GM18508 (cell line): ENCODE measurements around the gene LRIG2.
A peak's percentile ranks its signal among the peaks of the same experiment; 100 is the strongest.
"Not testable (repeated sequence)": the region's sequence is repeated elsewhere in the genome, so short reads cannot be mapped to it uniquely, and the experiment has no call there.

Experiments
- ATAC-seq: cut with Tn5 transposase; IDR thresholded peaks from one replicate; pipeline ENCODE4 v1.9.1; 2021; ENCODE audit warnings: moderate number of reproducible peaks; ENCODE audit not compliant: insufficient read depth, unreplicated experiment

The LRIG2 gene, protein sequence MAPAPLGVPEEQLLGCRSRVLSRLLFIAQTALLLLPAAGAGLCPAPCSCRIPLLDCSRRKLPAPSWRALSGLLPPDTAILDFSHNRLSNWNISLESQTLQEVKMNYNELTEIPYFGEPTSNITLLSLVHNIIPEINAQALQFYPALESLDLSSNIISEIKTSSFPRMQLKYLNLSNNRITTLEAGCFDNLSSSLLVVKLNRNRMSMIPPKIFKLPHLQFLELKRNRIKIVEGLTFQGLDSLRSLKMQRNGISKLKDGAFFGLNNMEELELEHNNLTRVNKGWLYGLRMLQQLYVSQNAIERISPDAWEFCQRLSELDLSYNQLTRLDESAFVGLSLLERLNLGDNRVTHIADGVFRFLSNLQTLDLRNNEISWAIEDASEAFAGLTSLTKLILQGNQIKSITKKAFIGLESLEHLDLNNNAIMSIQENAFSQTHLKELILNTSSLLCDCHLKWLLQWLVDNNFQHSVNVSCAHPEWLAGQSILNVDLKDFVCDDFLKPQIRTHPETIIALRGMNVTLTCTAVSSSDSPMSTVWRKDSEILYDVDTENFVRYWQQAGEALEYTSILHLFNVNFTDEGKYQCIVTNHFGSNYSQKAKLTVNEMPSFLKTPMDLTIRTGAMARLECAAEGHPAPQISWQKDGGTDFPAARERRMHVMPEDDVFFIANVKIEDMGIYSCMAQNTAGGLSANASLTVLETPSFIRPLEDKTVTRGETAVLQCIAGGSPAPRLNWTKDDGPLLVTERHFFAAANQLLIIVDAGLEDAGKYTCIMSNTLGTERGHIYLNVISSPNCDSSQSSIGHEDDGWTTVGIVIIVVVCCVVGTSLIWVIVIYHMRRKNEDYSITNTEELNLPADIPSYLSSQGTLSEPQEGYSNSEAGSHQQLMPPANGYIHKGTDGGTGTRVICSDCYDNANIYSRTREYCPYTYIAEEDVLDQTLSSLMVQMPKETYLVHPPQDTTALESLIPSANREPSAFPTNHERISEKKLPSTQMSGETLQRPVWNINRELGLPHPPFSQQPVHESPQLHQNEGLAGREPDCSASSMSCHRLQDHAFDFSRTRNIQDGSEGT

GRCh38 chr1:113072757-113073478 lies at the start of gene LRIG2:
TSS of gene LRIG2 (plus strand) at chr1:113073198. CDS start at chr1:113073407, 209 bp downstream.
- ATAC-seq: peak; percentile 96

GRCh38 chr1:113023316-113023715 lies 49.7 kb upstream of the LRIG2 start:
- ATAC-seq: not testable (repeated sequence)

- no peak for ATAC-seq
Observed at GRCh38 chr1:113027007-113027406, 46.0 kb upstream of the LRIG2 start.

DNA sequence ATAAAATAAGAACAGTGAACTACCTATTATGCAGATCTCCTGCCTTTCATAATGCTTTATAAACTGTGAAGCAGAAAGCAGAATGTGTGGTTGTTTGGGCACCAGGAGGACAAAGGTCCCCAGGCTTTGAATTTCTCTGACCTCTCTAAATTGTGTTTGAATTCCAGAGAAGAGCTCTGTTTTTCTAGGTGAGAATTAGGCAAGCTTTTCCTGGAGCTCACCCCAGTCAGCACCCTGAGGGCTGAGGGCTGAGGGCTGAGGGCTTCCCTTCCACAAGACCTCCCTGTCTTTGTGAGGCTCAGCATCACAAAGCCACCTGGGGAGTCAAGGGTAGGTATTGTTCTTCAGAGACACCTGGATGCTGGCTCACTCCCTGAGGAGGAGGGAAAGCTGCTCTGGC lies 45.5 kb upstream of the LRIG2 start:
- ATAC-seq: no peak

- ATAC-seq: no peak
Observed at GRCh38 chr1:113029822-113030221, 43.2 kb upstream of the LRIG2 start.

- ATAC-seq: peak; percentile 61
Observed at GRCh38 chr1:113031171-113031933, 41.6 kb upstream of the LRIG2 start.

DNA sequence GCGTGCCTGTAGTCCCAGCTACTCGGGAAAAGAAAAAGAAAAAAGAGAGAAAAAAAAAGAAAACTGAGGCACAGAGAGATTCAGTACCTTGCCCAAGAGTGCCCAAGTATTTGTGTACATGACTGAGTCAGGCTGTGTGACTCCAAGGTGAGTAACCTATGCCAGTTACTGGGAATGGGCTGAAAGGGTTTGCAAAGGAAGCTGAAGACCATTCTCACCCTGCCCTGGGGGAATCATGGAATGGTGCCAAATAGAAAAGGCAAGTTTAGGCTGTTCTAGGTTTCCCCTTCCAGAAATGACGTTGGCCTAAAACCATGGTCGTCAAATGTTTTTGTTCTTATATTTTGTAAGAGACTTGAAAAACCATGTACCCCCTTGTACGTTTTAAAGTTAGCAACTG lies 37.9 kb upstream of the LRIG2 start:
- no peak for ATAC-seq

GRCh38 chr1:113036639-113037321 lies 36.2 kb upstream of the LRIG2 start:
- ATAC-seq: no peak

GRCh38 chr1:113040041-113040440 lies 33.0 kb upstream of the LRIG2 start:
- ATAC-seq: no peak

DNA sequence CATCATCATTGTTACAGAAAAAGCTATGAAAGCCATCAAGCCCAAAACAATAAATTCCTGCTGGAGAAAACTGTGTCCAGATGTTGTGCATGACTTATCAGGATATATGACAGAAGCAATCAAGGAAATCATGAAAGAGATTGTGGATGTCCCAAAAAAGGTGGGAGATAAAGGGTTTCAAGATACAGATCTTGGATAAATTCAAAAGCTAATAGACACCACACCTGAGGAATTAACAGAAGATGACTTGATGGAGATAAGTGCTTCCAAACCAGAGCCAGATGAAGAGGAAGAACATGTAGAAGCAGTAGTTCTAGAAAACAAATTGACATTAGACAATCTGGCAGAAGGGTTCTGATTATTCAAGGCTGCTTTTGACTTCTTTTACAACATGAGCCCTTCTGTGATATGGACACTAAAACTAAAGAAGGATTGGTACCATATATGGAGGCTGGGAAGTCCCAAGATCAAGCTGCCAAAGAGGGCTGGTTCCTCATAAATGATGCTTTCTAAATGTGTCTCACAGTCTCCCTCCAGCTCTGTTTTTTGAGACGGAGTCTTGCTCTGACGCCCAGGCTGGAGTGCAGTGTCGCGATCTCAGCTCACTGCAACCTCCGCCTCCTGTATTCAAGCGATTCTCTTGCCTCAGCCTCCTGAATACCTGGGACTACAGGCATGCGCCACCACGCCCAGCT lies 32.1 kb upstream of the LRIG2 start:
- no peak for ATAC-seq

DNA sequence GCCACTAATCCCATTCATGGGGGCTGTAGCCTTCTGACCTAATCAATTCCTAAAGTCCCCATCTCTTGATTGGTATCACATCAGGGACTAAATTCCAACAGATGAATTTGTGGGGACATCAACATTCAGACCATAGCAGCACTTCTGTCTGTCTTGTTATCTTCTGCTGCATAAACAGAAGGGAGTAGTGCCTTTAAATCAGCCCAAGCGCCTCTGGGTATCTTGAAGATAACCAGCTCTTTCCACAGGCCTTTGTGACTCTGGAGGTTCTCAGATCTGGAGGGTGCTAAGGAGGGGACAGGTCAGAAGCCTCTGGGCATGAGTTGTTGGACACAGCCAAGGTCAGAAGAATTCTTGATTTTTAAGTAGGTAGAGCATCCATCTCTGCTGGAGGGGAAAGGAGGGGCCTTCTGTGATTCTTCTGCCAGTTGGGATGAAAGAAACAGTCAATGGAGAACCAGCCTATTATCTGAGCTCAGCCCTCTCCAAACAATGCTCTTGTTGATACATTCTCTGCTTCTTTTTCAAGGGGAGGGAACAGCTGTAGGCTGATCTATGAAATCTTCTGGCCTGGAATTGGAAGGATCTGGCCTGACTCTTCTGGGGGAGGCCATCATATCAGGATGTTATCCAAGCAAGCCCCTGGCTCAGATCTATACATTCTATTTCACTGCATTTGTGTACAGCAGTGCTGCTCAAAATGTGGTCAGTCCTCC lies 31.3 kb upstream of the LRIG2 start:
- ATAC-seq: no peak

DNA sequence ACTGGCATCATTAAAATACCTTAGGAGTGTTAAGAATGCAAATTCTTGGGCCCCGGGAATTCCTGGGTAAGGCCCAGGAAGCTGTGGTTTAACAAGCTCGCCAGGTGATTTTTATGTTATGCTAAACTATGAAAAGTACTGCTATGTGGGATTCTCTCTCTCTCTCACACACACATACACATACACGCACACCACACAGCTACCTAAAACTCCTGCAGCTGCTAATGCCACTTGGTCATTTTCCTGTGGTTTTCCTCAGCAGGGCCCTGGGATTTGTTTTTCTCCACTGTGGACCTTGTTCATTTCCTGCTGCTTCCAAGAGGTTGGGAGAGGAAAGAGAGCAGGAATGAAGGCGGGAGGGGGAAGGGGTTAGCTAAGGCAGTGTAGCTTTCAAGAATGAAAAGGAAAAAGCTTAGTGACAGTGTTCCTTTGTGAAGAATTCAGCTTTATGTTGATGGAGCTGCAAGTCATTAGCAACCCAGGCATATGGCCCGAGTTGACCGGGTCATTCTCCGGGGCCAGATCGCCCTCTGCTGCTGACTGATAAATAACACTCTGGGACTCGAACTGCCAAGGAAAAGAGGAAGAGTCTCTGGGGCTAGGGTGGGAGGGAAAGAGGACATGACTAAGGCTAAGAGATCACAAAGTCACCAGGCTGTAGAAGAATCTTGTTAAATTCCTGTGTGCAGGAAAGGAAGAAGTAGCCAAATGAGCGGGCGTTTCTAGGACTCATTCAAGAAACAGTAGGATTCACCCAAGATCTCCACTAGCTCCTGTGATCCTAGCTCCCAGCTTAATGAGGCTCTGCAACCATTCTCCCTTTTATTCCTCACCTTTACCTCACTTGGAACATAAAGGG lies 30.5 kb upstream of the LRIG2 start:
- ATAC-seq: peak; percentile 58

DNA sequence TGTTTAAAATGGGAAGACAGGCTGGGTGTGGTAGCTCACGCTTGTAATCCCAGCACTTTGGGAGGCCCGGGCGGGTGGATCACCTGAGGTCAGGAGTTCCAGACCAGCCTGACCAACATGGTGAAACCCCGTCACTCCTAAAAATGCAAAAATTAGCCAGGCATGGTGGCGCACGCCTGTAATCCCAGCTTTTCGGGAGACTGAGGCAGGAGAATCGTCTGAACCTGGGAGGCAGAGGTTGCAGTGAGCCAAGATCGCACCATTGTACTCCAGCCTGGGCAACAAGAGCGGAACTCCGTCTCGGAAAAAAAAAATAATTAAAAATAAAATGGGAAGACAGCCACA lies 29.9 kb upstream of the LRIG2 start:
- ATAC-seq: not testable (repeated sequence)

- no peak for ATAC-seq
Observed at GRCh38 chr1:113046569-113046968, 26.4 kb upstream of the LRIG2 start.

- no peak for ATAC-seq
Observed at GRCh38 chr1:113048064-113048463, 24.9 kb upstream of the LRIG2 start.

DNA sequence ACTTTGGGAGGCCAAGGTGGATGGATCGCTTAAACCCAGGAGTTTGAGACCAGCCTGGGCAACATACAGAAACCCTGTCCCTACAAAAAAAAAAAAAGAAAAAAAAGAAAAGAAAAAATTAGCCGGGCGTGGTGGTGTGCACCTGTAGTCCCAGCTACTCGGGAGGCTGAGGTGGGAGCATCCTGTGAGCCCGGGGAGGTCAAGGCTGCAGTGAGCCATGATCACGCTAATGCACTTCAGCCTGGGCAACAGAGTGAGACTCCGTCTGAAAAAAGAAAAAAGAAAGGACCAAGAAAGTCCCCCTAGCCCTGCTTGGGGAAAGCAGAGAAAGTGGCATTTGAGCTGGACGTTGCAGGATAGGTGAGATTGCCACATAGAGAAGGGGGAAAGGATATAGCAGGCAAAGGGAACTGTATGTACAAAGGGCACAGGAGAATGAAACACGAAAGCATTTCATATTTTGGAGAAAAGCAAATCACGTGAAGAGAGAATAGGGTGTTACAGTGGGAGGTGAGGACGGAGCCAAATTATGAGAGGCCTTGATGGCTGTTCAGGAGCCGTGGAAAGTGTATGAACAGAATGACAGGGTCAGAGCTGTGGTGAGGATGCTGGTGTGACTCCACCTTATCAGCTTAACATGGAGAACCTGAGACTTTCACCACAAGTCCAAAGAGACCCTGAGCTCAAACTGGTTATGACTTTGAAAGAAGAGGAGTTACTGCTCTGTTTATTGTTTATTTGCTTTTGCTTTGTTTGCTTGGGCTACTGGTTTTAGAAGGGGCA lies 19.5 kb upstream of the LRIG2 start:
- ATAC-seq: no peak
